Measurements from ENCODE around the gene RNF207. TPM values are rescaled to one million over a fixed set of nuclear protein-coding genes. Genes with fewer than 3 reads are reported as not detected.

The RNF207 gene
- total and polyA plus RNA-seq, 2 of the 8 experiments (the other 6 are each of a cell fraction or from before 2014, with no cell fraction given), result 3.9 to 5.4 TPM

- Histone ChIP-seq H3K9me3 (ENCODE audit: insufficient read depth in 2 of 2, low read depth in 1 of 2, low read length in 1 of 2) (no peaks in the 10 kb centered on the region), H3K14ac (ENCODE audit: insufficient read length) (no peak overlapping the region), H3K23ac (ENCODE audit: insufficient read length) (no peak overlapping the region), H2BK5ac (ENCODE audit: low read depth, low read length) (no peak overlapping the region), H4K20me1 (replicated peaks in 1 of 2; ENCODE audit: control insufficient read depth in 1 of 2, insufficient read depth in 2 of 2, low read length in 2 of 2) (peaks cover 0 to 20% of the 10 kb centered on the region in 2 experiments), H4K91ac (replicated peaks; ENCODE audit: insufficient read length, low read length) (no peak overlapping the region), H3K4me3 (ENCODE audit: extremely low read depth in 1 of 4, insufficient read depth in 2 of 4, low read depth in 3 of 4, low read length in 4 of 4) (no peak overlapping the region), H3K4me1 (replicated peaks in 1 of 4; ENCODE audit: control insufficient read depth in 3 of 4, insufficient read depth in 4 of 4, low read length in 3 of 4) (peaks cover 0 to 8% (median 6%) of the 10 kb centered on the region in 4 experiments; a peak in 6 of 7 replicates), H2BK120ac (replicated peaks; ENCODE audit: low read depth, low read length) (no peak overlapping the region), H3K36me3 (ENCODE audit: control insufficient read depth in 2 of 4, insufficient read depth in 4 of 4, low read length in 3 of 4) (no peaks in the 10 kb centered on the region), H4K8ac (ENCODE audit: extremely low read depth, insufficient read depth, low read length) (no peak overlapping the region), H3K9ac (replicated peaks in 1 of 4; ENCODE audit: extremely low read depth in 1 of 4, low read depth in 3 of 4, low read length in 3 of 4) (no peak overlapping the region), H3K56ac (replicated peaks; ENCODE audit: insufficient read length, low read depth, low read length) (no peak overlapping the region), H3K27me3 (replicated peaks in 1 of 4; ENCODE audit: control insufficient read depth in 3 of 4, extremely low read depth in 1 of 4, insufficient read depth in 3 of 4, low read length in 3 of 4) (peaks cover 19 to 59% (median 45%) of the 10 kb centered on the region in 4 experiments), H2BK12ac (ENCODE audit: low read depth, low read length) (no peak overlapping the region), H2BK20ac (ENCODE audit: low read length) (no peak overlapping the region), H3K23me2 (ENCODE audit: low read depth, low read length) (peaks cover 21% of the 10 kb centered on the region; the same call in 1 of the 2 replicates), H3K18ac (ENCODE audit: extremely low read depth, low read length) (no peak overlapping the region), H4K5ac (ENCODE audit: insufficient read length, low read depth, low read length) (no peak overlapping the region), H3K79me2 (ENCODE audit: control insufficient read depth in 1 of 2, insufficient read depth in 2 of 2, low read length in 2 of 2) (no peaks in the 10 kb centered on the region), H2AFZ (ENCODE audit: low read length) (no peak overlapping the region), H3K4me2 (ENCODE audit: insufficient read depth in 1 of 2, low read depth in 2 of 2, low read length in 2 of 2) (no peak overlapping the region), H3K27ac (ENCODE audit: low read depth, low read length) (no peak overlapping the region), H3K4ac (replicated peaks; ENCODE audit: insufficient read length, low read depth, low read length) (no peak overlapping the region), H3K79me1 (ENCODE audit: low read depth, low read length) (no peaks in the 10 kb centered on the region), H2AK5ac (ENCODE audit: low read depth, low read length) (no peak overlapping the region), H2BK15ac (ENCODE audit: low read length) (no peak overlapping the region)
- WGBS, 2 experiments (ENCODE audit: extremely low coverage in 1 of 2, insufficient coverage in 1 of 2, insufficient read length in 1 of 2, insufficient replicate concordance in 2 of 2, low coverage in 1 of 2, low lambda C conversion rate in 2 of 2, missing lambda C conversion rate in 1 of 2), result 80% methylated on average over 5 of the region's 5 CpGs; no CpG with 5 or more reads in 1 of the 2 experiments
- CTCF ChIA-PET (ENCODE audit: partially characterized antibody), result interaction anchor here (0.9 to 2.0 kb wide), 12 partner anchors 8 to 142 kb away, joined by 3 to 8 read pairs (median 4); no protein-coding TSS in a partner anchor
- POLR2A ChIA-PET (ENCODE audit: partially characterized antibody), result interaction anchor here (1.0 to 1.4 kb wide), 2 partner anchors 11 to 71 kb away, joined by 4 read pairs; no protein-coding TSS in a partner anchor
- no peak for DNase-seq (ENCODE audit: low read depth in 1 of 2, low spot score in 2 of 2)
- FAIRE-seq, result no peak
- TF ChIP-seq CTCF (IDR thresholded peaks at IDR 0.05; ENCODE audit: control extremely low read depth in 1 of 3, insufficient read depth in 1 of 3, low read depth in 1 of 3, low read length in 3 of 3), result no peak
- TF ChIP-seq PHF8 (conservative IDR thresholded peaks at IDR 0.05; ENCODE audit: low read depth, low read length), result no peak
- TF ChIP-seq CTBP2 (IDR thresholded peaks at IDR 0.05; ENCODE audit: borderline replicate concordance, insufficient read depth, insufficient read length, low read length), result no peak
- no peak for TF ChIP-seq TCF12 (IDR thresholded peaks at IDR 0.05; ENCODE audit: low read depth, low read length)
- no peak for TF ChIP-seq SP1 (IDR thresholded peaks at IDR 0.05; ENCODE audit: low read depth, low read length)
- no peak for TF ChIP-seq SIN3A (conservative IDR thresholded peaks at IDR 0.05 in 1 of 2, IDR thresholded peaks at IDR 0.05 in 1 of 2; ENCODE audit: low read depth in 1 of 2, low read length in 2 of 2)
- no peak for TF ChIP-seq CHD1 (IDR thresholded peaks at IDR 0.05; ENCODE audit: low read depth, low read length)
- TF ChIP-seq NANOG (IDR thresholded peaks at IDR 0.05; ENCODE audit: insufficient read depth, low read depth, low read length, poor library complexity, severe bottlenecking), result no peak
- no peak for TF ChIP-seq CEBPB (IDR thresholded peaks at IDR 0.05; ENCODE audit: low read depth, low read length)
- TF ChIP-seq SUZ12 (IDR thresholded peaks at IDR 0.05; ENCODE audit: low read length), result no peak
Measured at GRCh38 chr1:6176779-6177178, 29.1 kb upstream of the RNF207 start.
